HS-5 (cell line): ENCODE results near the gene EARS2.
A peak's percentile ranks its signal among the peaks of the same experiment; 100 is the strongest.
"Not testable (repeated sequence)": the region's sequence is repeated elsewhere in the genome, so short reads cannot be mapped to it uniquely, and the experiment has no call there.

Source experiments
- DNase-seq: peaks from one replicate; pipeline ENCODE4 v3.0.0-alpha.2; 2012; ENCODE audit warnings: low read depth

EARS2 gene

DNA sequence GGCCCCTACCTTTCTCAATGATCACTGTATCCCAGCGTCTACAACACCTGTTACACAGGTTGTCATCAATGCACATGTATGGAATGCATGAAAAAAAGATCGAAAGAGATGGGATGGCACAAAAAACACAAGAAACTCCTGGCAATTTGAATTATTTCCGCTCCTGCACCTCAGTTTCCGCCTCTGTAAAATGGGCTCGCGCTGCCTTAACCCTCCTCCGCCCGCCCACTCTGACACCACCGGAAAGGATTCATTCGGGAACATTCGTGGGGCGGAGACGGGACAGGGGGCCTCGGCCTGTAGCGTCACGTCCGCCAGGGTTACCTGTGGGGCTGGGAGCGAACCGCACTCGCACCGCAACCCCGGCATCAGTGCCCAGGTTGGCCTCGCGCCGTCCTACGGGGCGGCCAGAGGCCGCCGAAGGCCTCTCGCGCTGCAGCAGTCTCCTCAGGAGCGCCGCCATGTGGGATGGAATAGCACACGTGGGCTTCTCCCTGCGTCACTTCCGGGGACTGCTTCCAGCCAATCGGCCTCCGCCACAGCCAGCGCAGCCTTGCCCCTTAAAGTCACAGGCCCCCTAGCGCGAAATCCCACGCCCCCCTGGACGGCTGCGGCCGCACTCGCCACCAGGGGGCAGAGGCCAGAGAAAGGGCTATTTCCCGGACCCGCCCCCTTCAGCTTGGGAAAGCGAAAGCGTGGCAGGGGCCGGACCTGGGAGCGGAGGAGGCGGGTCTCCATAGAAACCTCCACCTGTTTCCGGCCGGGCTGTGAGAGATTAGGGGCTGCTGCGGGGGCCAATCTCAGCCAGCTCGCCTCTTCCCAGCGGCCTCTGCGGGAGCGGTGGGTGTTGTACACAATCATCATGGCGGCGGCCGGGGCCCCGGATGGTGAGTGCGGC, at the start of gene EARS2, which contains the start of gene UBFD1:
Gene EARS2 (minus strand): TSS at position 470 of the 898 bp plus-strand sequence. CDS start 7 bp downstream, at position 463.
Gene UBFD1 (plus strand): TSS at position 847 of the 898 bp plus-strand sequence. CDS start 16 bp downstream, at position 863.
- peak; percentile 90 for DNase-seq

- no peak for DNase-seq
These were observed 40.0 kb upstream of the EARS2 start for GRCh38 chr16:23597003-23597756.

GRCh38 chr16:23595951-23596720, 39.0 kb upstream of the EARS2 start, which contains the start of gene NDUFAB1:
NDUFAB1 (minus strand) TSS chr16:23596316; CDS start chr16:23596290, 26 bp downstream.
- DNase-seq = peak; percentile 44

DNA sequence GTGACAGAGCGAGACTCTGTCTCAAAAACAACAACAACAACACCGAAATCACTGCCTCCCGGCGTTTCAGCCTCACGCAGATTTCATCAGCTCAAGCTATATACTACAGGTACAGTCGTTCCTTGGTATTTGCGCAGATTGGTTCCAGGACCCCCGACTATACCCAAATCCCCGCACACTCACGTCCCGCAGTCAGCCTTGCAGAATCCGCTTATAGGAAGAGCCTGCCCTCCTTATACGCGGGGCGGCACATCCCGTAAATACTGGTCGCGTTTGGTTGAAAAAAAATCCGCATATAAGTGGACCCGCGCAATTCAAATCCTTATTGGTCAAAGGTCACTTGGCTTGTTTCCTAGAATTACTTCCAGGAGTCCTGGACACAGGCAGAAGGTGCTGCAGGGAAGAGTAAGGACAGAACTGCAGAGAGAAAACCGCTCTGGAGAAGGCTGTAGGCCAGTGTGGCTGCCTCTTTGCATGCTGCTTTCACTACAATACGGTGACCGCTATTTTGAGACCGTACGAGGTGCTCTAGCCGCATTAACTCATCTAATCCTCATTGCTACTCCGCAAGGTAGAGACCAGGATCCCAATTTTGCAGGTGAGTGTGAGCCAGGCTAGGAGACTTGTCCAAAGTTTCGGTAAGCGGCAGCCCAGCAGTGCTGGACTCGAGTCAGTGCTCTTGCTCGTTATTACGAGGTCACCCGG, 38.2 kb upstream of the EARS2 start:
- DNase-seq = no peak

DNA sequence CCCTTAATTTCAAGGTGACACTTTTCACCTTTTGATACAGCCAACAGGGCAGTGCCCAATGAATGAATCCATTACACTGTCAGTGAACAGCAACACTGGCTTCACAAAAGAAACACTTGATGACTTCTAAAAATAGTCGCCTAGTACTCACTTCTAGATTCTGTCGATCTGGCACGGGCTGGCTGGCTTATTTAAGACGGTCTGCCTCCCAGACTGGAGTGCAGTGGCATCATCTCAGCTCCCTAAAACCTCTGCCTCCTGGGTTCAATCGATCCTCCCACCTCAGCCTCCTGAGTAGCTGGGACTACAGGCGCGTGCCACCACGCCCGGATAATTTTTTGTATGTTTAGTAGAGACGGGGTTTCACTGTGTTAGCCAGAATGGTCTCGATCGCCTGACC, 37.0 kb upstream of the EARS2 start:
- DNase-seq = no peak

- no peak for DNase-seq
These were observed 33.0 kb upstream of the EARS2 start for GRCh38 chr16:23590181-23590580.

DNA sequence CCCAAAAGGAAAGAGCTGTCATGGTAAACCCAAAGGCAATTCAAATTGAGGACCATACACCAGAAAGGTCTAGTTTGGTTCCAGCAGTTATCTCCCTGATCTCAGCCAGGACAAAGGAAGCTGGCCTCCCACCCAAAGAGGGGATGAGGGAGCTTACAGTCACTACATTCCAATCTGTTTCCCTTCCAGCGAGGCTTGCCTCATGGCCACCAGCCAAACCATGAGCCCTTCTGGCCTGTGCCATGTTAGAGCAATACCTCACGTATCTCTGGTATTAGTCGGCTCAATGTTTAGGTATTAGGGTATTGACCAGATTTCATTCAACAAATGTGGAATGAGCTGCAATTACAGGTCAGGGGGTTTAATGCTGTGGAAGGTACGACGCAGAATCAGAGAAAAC, 30.6 kb upstream of the EARS2 start:
- peak; percentile 91 for DNase-seq

DNA sequence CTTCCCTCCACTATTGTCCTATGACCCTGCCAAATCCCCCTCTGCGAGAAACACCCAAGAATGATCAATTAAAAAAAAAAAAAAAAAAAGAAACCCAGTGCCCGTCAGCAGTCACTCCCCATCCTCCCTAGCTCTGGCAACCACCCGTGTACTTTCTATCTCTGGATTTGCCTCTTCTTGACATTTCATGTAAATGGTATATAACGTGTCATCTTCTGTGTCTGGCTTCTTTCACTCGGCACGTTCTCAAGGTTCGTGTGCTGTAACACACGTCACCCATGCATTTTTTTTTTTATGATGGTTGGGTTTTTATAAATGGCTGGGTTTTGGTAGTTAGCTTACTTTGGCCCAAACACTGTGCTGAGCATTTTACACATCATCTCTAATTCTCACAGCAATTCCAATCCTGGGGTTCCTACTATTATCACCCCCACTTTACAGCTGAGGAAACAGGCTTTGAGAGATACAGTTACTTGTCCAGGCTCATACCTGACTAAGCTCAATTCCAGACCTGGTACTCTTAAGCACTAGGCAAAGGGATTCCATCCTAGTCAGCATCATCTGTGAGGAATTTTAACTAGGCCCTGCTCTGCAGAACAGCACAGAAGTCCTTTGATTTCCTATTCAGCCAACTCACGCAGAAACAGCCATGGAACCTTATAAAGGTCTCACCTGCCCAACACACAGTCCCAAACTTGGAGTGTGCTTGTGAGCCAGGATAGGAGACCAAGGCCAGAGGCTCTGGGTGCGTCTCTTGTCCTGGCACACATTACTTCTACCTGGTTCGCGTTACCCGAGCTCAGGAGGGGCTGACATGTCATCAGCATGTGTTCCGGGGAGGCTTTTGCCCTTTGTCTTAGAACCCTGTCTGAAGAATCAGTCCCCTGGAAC, 27.3 kb upstream of the EARS2 start:
- no peak for DNase-seq

DNA sequence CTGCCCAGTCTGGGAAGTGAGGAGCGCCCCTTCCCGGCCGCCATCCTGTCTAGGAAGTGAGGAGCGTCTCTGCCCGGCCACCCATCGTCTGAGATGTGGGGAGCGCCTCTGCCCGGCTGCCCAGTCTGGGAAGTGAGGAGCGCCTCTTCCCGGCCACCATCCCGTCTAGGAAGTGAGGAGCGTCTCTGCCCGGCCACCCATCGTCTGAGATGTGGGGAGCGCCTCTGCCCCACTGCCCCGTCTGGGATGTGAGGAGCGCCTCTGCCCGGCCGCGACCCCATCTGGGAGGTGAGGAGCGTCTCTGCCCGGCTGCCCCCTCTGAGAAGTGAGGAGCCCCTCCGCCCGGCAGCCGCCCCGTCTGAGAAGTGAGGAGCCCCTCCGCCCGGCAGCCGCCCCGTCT, 26.1 kb upstream of the EARS2 start:
- DNase-seq = not testable (repeated sequence)

GRCh38 chr16:23581764-23582163, 24.6 kb upstream of the EARS2 start:
- DNase-seq = no peak

GRCh38 chr16:23580391-23580790, 23.2 kb upstream of the EARS2 start:
- no peak for DNase-seq

- DNase-seq = no peak
These were observed 22.2 kb upstream of the EARS2 start for GRCh38 chr16:23579371-23579770.

DNA sequence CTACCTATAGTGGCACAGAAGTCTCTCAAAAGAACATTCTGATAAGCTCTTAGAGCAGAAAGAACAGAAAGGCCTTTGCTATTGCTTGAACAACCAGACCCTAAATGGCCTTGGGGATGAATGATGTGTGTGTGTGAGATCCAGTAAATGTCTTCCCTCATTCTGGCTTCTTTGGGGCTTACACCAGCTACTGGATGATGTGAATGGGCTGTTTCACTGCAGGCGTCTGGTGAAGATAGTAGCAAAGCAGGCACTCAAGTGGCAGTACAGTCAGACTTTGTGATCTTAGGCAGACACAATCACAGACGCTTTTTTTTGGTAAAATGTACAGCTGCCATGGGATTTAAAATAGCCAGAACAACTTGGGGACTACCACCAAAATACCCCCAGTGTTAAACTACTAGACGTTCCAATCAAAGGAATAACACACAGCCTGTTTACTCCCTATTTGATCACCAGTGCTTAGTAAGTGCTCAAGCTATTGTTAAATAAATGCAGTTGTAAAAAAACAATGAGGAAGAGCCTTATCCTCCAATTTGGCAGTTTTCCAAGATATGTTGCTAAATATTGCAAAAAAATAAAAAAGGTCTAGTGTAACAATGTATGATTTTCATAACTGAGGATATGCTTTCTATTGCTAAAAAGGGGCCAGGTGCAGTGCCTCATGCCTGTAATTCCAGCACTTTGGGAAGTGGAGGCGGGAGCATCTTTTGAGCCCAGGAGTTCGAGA, 21.1 kb upstream of the EARS2 start:
- no peak for DNase-seq

- no peak for DNase-seq
These were observed 20.3 kb upstream of the EARS2 start for GRCh38 chr16:23577493-23577892.

- DNase-seq = no peak
These were observed 18.7 kb upstream of the EARS2 start for GRCh38 chr16:23575834-23576233.

DNA sequence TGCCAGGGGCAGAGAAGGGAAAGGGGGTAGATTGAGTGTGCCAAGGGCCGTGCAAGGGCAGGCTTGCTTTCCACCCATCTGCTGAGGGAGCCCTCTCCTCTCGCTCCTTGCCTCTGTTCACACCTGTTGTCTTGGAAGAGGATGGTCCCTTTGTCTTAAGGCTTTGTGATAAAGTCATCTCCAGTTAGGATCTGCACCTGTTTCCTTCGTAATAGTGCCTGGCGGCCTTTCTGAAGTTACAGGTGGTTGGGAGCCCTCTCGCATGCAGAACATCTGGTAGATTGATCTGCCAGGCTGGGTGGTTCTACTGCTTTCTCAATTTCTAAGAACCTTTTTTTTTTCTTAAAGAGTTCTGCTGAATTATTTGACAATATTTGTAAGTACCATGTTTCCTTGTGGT, 16.7 kb upstream of the EARS2 start:
- no peak for DNase-seq

DNA sequence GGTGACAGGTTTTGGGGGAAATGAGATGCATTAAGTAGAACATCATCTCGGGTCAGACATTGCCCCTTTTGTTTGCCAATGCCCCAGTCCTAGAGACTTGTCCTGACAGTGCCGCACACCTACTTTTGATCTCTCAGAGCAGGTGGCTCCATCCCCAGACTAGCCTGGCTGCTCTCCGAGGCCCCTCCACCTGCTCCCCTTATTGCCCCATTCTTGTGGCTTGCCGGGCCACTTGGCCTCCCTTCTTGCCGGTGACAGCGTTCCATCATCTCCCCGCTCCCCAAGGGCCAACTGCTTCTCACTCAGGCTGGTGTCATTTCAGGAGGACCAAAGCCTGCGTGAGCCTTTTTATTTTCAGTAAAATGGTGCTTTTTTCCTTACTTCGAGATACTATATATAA, 15.2 kb upstream of the EARS2 start:
- no peak for DNase-seq

DNA sequence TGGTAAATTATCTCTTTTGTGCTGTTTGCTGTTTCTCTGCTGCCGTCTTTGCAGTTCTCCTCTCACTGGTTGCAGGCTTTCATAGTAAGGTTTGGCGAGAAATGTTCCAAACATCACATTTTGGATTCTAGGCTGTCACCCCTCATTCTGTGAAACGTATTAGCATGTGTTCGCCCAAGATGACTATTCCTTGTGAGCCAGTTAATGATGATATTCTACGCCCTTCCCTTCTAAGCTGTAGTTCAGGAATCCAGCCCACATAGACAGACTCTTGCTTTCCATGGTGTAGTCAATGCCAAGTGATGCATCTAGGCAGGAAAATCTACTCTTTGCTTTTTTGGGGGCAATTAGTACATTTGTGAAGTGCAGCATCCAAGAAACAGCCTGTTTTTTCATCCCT, 14.7 kb upstream of the EARS2 start:
- no peak for DNase-seq

DNA sequence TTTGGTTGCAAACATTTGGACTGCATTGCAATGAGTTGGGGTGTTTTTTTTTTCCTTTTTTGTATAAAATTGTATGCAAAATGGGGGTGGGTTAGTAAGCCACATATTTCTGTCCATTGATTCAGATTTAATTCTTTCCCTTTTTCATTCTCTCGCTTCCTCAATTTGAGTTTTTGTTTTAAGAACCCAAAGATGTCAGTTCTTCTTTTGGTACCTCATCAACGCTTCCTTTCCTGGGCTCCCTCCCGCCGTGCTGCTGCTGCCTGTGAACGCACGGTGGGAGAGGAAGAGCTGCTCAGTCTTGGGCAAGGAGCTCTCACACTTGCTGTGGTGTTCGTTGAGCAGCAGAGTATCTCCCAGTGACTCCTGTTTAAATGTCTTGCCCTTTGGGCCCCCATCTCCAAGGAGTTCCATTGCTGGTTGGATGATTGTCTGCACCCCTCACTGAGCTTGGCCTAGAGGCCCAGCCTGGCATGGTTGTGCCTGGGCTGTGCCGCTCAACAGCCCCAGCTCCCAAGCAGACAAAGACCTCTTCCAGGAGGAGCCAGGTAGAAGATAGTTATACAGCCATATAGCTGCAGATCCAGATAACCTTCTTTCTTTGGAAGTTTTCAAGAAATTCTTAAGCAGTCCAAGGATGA, 14.0 kb upstream of the EARS2 start:
- DNase-seq = no peak
